ENCODE measurements around the gene AGPAT4.

Gene AGPAT4

GRCh38 chr6:161199850-161200249 is 74.0 kb downstream of the AGPAT4 start:
- H3K9me3 ChIP-seq (ENCODE audit: control insufficient read depth, insufficient read depth, low read depth, low read length) = peaks cover 3% of the 10 kb centered on the region; the same call in 1 of the 2 replicates
- peaks cover 5% of the 10 kb centered on the region for H3K36me3 ChIP-seq (ENCODE audit: control insufficient read depth, insufficient read depth, low read length)
- H3K4me3 ChIP-seq (ENCODE audit: low read depth, low read length) = no peak overlapping the region
- no peak overlapping the region for H3K9ac ChIP-seq (ENCODE audit: low read length)
- 0 out of 2 replicates have a peak, but pooled peaks cover 4% of the 10 kb centered on the region for H3K4me1 ChIP-seq (ENCODE audit: control insufficient read depth, insufficient read depth, low read length)
- H3K27me3 ChIP-seq (ENCODE audit: control insufficient read depth, insufficient read depth, low read length) = no peaks in the 10 kb centered on the region
- no peak overlapping the region for H3K27ac ChIP-seq (ENCODE audit: low read depth, low read length)

- 0 out of 2 replicates have a peak, but pooled peaks cover 4% of the 10 kb centered on the region for H3K4me1 ChIP-seq (ENCODE audit: control insufficient read depth, insufficient read depth, low read length)
- peaks cover 5% of the 10 kb centered on the region for H3K36me3 ChIP-seq (ENCODE audit: control insufficient read depth, insufficient read depth, low read length)
- no peak overlapping the region for H3K4me3 ChIP-seq (ENCODE audit: low read depth, low read length)
- H3K27me3 ChIP-seq (ENCODE audit: control insufficient read depth, insufficient read depth, low read length) = no peaks in the 10 kb centered on the region
- H3K27ac ChIP-seq (ENCODE audit: low read depth, low read length) = no peak overlapping the region
- peaks cover 3% of the 10 kb centered on the region for H3K9me3 ChIP-seq (ENCODE audit: control insufficient read depth, insufficient read depth, low read depth, low read length)
- H3K9ac ChIP-seq (ENCODE audit: low read length) = no peak overlapping the region
Measured at GRCh38 chr6:161198783-161199460, 74.9 kb downstream of the AGPAT4 start.

GRCh38 chr6:161198176-161198575 is 75.7 kb downstream of the AGPAT4 start:
- Histone ChIP-seq H3K9me3 (ENCODE audit: control insufficient read depth, insufficient read depth, low read depth, low read length) (peaks cover 10% of the 10 kb centered on the region), H3K9ac (ENCODE audit: low read length) (no peak overlapping the region), H3K27ac (ENCODE audit: low read depth, low read length) (no peak overlapping the region), H3K4me1 (ENCODE audit: control insufficient read depth, insufficient read depth, low read length) (0 out of 2 replicates have a peak, but pooled peaks cover 4% of the 10 kb centered on the region), H3K27me3 (ENCODE audit: control insufficient read depth, insufficient read depth, low read length) (no peaks in the 10 kb centered on the region), H3K36me3 (ENCODE audit: control insufficient read depth, insufficient read depth, low read length) (peaks cover 7% of the 10 kb centered on the region), H3K4me3 (ENCODE audit: low read depth, low read length) (no peak overlapping the region)

- Histone ChIP-seq H3K9me3 (ENCODE audit: control insufficient read depth, insufficient read depth, low read depth, low read length) (peaks cover 22% of the 10 kb centered on the region), H3K4me3 (ENCODE audit: low read depth, low read length) (no peak overlapping the region), H3K36me3 (ENCODE audit: control insufficient read depth, insufficient read depth, low read length) (0 out of 2 replicates have a peak, but pooled peaks cover 2% of the 10 kb centered on the region), H3K27ac (ENCODE audit: low read depth, low read length) (no peak overlapping the region), H3K9ac (ENCODE audit: low read length) (no peak overlapping the region), H3K27me3 (ENCODE audit: control insufficient read depth, insufficient read depth, low read length) (no peaks in the 10 kb centered on the region), H3K4me1 (ENCODE audit: control insufficient read depth, insufficient read depth, low read length) (no peaks in the 10 kb centered on the region)
Measured at GRCh38 chr6:161195386-161195785, 78.5 kb downstream of the AGPAT4 start.

- H3K27ac ChIP-seq (ENCODE audit: low read depth, low read length) = no peak overlapping the region
- H3K9me3 ChIP-seq (ENCODE audit: control insufficient read depth, insufficient read depth, low read depth, low read length) = peaks cover 22% of the 10 kb centered on the region
- H3K4me1 ChIP-seq (ENCODE audit: control insufficient read depth, insufficient read depth, low read length) = no peaks in the 10 kb centered on the region
- no peaks in the 10 kb centered on the region for H3K27me3 ChIP-seq (ENCODE audit: control insufficient read depth, insufficient read depth, low read length)
- no peak overlapping the region for H3K9ac ChIP-seq (ENCODE audit: low read length)
- 0 out of 2 replicates have a peak, but pooled peaks cover 2% of the 10 kb centered on the region for H3K36me3 ChIP-seq (ENCODE audit: control insufficient read depth, insufficient read depth, low read length)
- no peak overlapping the region for H3K4me3 ChIP-seq (ENCODE audit: low read depth, low read length)
Measured at GRCh38 chr6:161194374-161194773, 79.5 kb downstream of the AGPAT4 start.

GRCh38 chr6:161192636-161193411 is 81.0 kb downstream of the AGPAT4 start:
- no peaks in the 10 kb centered on the region for H3K4me1 ChIP-seq (ENCODE audit: control insufficient read depth, insufficient read depth, low read length)
- H3K4me3 ChIP-seq (ENCODE audit: low read depth, low read length) = no peak overlapping the region
- 0 out of 2 replicates have a peak, but pooled peaks cover 4% of the 10 kb centered on the region for H3K36me3 ChIP-seq (ENCODE audit: control insufficient read depth, insufficient read depth, low read length)
- no peaks in the 10 kb centered on the region for H3K27me3 ChIP-seq (ENCODE audit: control insufficient read depth, insufficient read depth, low read length)
- H3K9ac ChIP-seq (ENCODE audit: low read length) = no peak overlapping the region
- H3K9me3 ChIP-seq (ENCODE audit: control insufficient read depth, insufficient read depth, low read depth, low read length) = peaks cover 22% of the 10 kb centered on the region
- H3K27ac ChIP-seq (ENCODE audit: low read depth, low read length) = no peak overlapping the region

GRCh38 chr6:161191671-161192070 is 82.2 kb downstream of the AGPAT4 start:
- no peaks in the 10 kb centered on the region for H3K27me3 ChIP-seq (ENCODE audit: control insufficient read depth, insufficient read depth, low read length)
- H3K36me3 ChIP-seq (ENCODE audit: control insufficient read depth, insufficient read depth, low read length) = peaks cover 10% of the 10 kb centered on the region; the same call in 1 of the 2 replicates
- no peak overlapping the region for H3K27ac ChIP-seq (ENCODE audit: low read depth, low read length)
- no peaks in the 10 kb centered on the region for H3K4me1 ChIP-seq (ENCODE audit: control insufficient read depth, insufficient read depth, low read length)
- no peak overlapping the region for H3K4me3 ChIP-seq (ENCODE audit: low read depth, low read length)
- peaks cover 22% of the 10 kb centered on the region for H3K9me3 ChIP-seq (ENCODE audit: control insufficient read depth, insufficient read depth, low read depth, low read length)
- no peak overlapping the region for H3K9ac ChIP-seq (ENCODE audit: low read length)

GRCh38 chr6:161191007-161191406 is 82.9 kb downstream of the AGPAT4 start:
- Histone ChIP-seq H3K27ac (ENCODE audit: low read depth, low read length) (no peak overlapping the region), H3K9ac (ENCODE audit: low read length) (no peak overlapping the region), H3K27me3 (ENCODE audit: control insufficient read depth, insufficient read depth, low read length) (no peaks in the 10 kb centered on the region), H3K4me1 (ENCODE audit: control insufficient read depth, insufficient read depth, low read length) (no peaks in the 10 kb centered on the region), H3K36me3 (ENCODE audit: control insufficient read depth, insufficient read depth, low read length) (peaks cover 14% of the 10 kb centered on the region; the same call in 1 of the 2 replicates), H3K4me3 (ENCODE audit: low read depth, low read length) (no peak overlapping the region), H3K9me3 (ENCODE audit: control insufficient read depth, insufficient read depth, low read depth, low read length) (peaks cover 22% of the 10 kb centered on the region)

GRCh38 chr6:161189891-161190290 is 84.0 kb downstream of the AGPAT4 start:
- no peaks in the 10 kb centered on the region for H3K27me3 ChIP-seq (ENCODE audit: control insufficient read depth, insufficient read depth, low read length)
- no peaks in the 10 kb centered on the region for H3K4me1 ChIP-seq (ENCODE audit: control insufficient read depth, insufficient read depth, low read length)
- no peak overlapping the region for H3K27ac ChIP-seq (ENCODE audit: low read depth, low read length)
- peaks cover 14% of the 10 kb centered on the region; the same call in 1 of the 2 replicates for H3K36me3 ChIP-seq (ENCODE audit: control insufficient read depth, insufficient read depth, low read length)
- no peak overlapping the region for H3K4me3 ChIP-seq (ENCODE audit: low read depth, low read length)
- no peak overlapping the region for H3K9ac ChIP-seq (ENCODE audit: low read length)
- H3K9me3 ChIP-seq (ENCODE audit: control insufficient read depth, insufficient read depth, low read depth, low read length) = peaks cover 22% of the 10 kb centered on the region

GRCh38 chr6:161188547-161189465 is 85.1 kb downstream of the AGPAT4 start:
- no peak overlapping the region for H3K9ac ChIP-seq (ENCODE audit: low read length)
- no peaks in the 10 kb centered on the region for H3K4me1 ChIP-seq (ENCODE audit: control insufficient read depth, insufficient read depth, low read length)
- H3K4me3 ChIP-seq (ENCODE audit: low read depth, low read length) = no peak overlapping the region
- no peaks in the 10 kb centered on the region for H3K27me3 ChIP-seq (ENCODE audit: control insufficient read depth, insufficient read depth, low read length)
- H3K36me3 ChIP-seq (ENCODE audit: control insufficient read depth, insufficient read depth, low read length) = peaks cover 13% of the 10 kb centered on the region; the same call in 1 of the 2 replicates
- H3K27ac ChIP-seq (ENCODE audit: low read depth, low read length) = no peak overlapping the region
- H3K9me3 ChIP-seq (ENCODE audit: control insufficient read depth, insufficient read depth, low read depth, low read length) = peaks cover 23% of the 10 kb centered on the region

Measured in HUES6 (cell line).